K562 (cell line): ENCODE results near the gene REG3G. TPM values are rescaled to one million over a fixed set of nuclear protein-coding genes. Genes with fewer than 3 reads are reported as not detected.

Experiments
- ATAC-seq: fragments of 200-7000 bp; cut with Tn5 transposase; 3 replicates; pipeline ENCODE4 v1.9.1; 2020; ENCODE audit warnings: moderate library complexity
- Bru-seq: library from RNA; stranded (reverse); fragments of 400-500 nt; gene quantifications from one replicate; lab custom pipeline; 2021; lab: Mats Ljungman, UMichigan
- BruChase-seq, 2 experiments: library from RNA; stranded (reverse); fragments of 400-500 nt; gene quantifications; one replicate each; lab custom pipeline; 2021; lab: Mats Ljungman, UMichigan
- BruUV-seq: library from RNA; stranded (reverse); fragments of 400-500 nt; replicated peaks from 2 replicates; lab custom pipeline; 2021; lab: Mats Ljungman, UMichigan
- CTCF ChIA-PET: fragments of 300-600 bp; formaldehyde crosslinking; extraction: SDS; loops from one replicate; lab custom pipeline; 2021; ENCODE audit warnings: low intra/inter-chr PET ratio; lab: Yijun Ruan, JAX
- POLR2A ChIA-PET: fragments of 300-600, 350-650 bp; sonication (Branson Sonifier 250); formaldehyde crosslinking; extraction: SDS; loops from one replicate; lab custom pipeline; 2021; ENCODE audit warnings: antibody characterized with exemption, inconsistent platforms; lab: Yijun Ruan, JAX
- DNase-seq, 4 experiments: peaks; one replicate each; pipeline versions ENCODE4 v3.0.0 to v3.0.0-alpha.2; 2011 to 2018; ENCODE audit warnings: low spot score in 3 of 4, mixed read lengths in 3 of 4; ENCODE audit errors: extremely low read depth in 1 of 4
- FAIRE-seq: peaks from 2 replicates; lab custom pipeline; 2011; peaks lifted over from hg19 to GRCh38; lab: Jason Lieb, UNC
- H2AFZ ChIP-seq: 2 replicates; pipeline ENCODE4 v1.6.0; 2011; ENCODE audit warnings: low read depth, low read length, control low read depth, inconsistent platforms
- H3K27ac ChIP-seq: fragments of 200-600 bp; 3 replicates; pipeline ENCODE4 v1.8.0; 2011; ENCODE audit warnings: low read depth, mild to moderate bottlenecking, control low read depth, inconsistent platforms, low read length, moderate library complexity, mixed read lengths; ENCODE audit errors: extremely low read depth
- H3K27me3 ChIP-seq, 2 experiments: fragments of 300-600 bp in 1 of 2; 2 replicates in 1 of 2; 3 replicates in 1 of 2; pipeline versions ENCODE4 v1.6.0 to v1.8.0; 2011; ENCODE audit warnings: inconsistent platforms in 2 of 2, low read length in 2 of 2, mild to moderate bottlenecking in 1 of 2, mixed read lengths in 1 of 2, moderate library complexity in 1 of 2; ENCODE audit not compliant: control insufficient read depth in 2 of 2, insufficient read depth in 2 of 2
- H3K36me3 ChIP-seq: fragments of 300-600 bp; 3 replicates; pipeline ENCODE4 v1.8.0; 2011; ENCODE audit warnings: mild to moderate bottlenecking, low read length, inconsistent platforms; ENCODE audit not compliant: control insufficient read depth, insufficient read depth
- H3K4me1 ChIP-seq, 2 experiments: fragments of 200-600 bp in 1 of 2; replicated peaks in 1 of 2; 2 replicates in 1 of 2; 3 replicates in 1 of 2; pipeline versions ENCODE4 v1.5.1 to v1.8.0; 2011; ENCODE audit warnings: inconsistent platforms in 2 of 2, low read length in 2 of 2, mild to moderate bottlenecking in 1 of 2, mixed read lengths in 1 of 2, moderate library complexity in 1 of 2; ENCODE audit not compliant: control insufficient read depth in 2 of 2, insufficient read depth in 2 of 2
- H3K4me2 ChIP-seq: 2 replicates; pipeline ENCODE4 v1.6.1; 2011; ENCODE audit warnings: low read length, control low read depth, inconsistent platforms, mixed read lengths; ENCODE audit not compliant: insufficient read depth
- H3K4me3 ChIP-seq: fragments of 200-600 bp; sonication (generic), shearing (Covaris generic); 2 replicates; pipeline ENCODE4 v1.5.1; 2016; ENCODE audit warnings: control low read depth, inconsistent platforms
- H3K79me2 ChIP-seq: fragments of 200-600 bp; 3 replicates; pipeline ENCODE4 v1.8.0; 2011; ENCODE audit warnings: low read length, inconsistent platforms; ENCODE audit not compliant: control insufficient read depth, insufficient read depth
- H3K9ac ChIP-seq, 2 experiments: 2 replicates each; pipeline versions ENCODE4 v1.6.0 to v1.6.1; 2011; ENCODE audit warnings: low read depth in 2 of 2, low read length in 2 of 2, control low read depth in 1 of 2, inconsistent platforms in 1 of 2, mild to moderate bottlenecking in 1 of 2, mixed read lengths in 1 of 2; ENCODE audit not compliant: insufficient read depth in 1 of 2
- H3K9me1 ChIP-seq: one replicate; pipeline ENCODE4 v1.6.0; 2011; ENCODE audit warnings: inconsistent platforms, mild to moderate bottlenecking, low read length, moderate library complexity; ENCODE audit not compliant: control insufficient read depth, insufficient read depth
- H3K9me3 ChIP-seq: replicated peaks from 2 replicates; pipeline ENCODE4 v1.5.1; 2011; ENCODE audit warnings: low read depth, low read length, inconsistent platforms; ENCODE audit not compliant: control insufficient read depth, insufficient read depth
- H4K20me1 ChIP-seq: replicated peaks from 2 replicates; pipeline ENCODE4 v1.6.1; 2011; ENCODE audit warnings: low read length, inconsistent platforms, mixed read lengths; ENCODE audit not compliant: control insufficient read depth, insufficient read depth
- BCL6 ChIP-seq: fragments of 250-450 bp; sonication (Bioruptor Pico); IDR thresholded peaks from 2 replicates; pipeline ENCODE4 v1.4.0; 2020
- CBX2 ChIP-seq: fragments of 200-600 bp; sonication (generic); IDR thresholded peaks from one replicate; pipeline ENCODE4 v1.6.1; 2012; ENCODE audit warnings: mild to moderate bottlenecking, low read length, inconsistent platforms; ENCODE audit not compliant: insufficient read depth, poor library complexity, severe bottlenecking
- ERF ChIP-seq: fragments of 450-650 bp; formaldehyde crosslinking; IDR thresholded peaks from 2 replicates; pipeline ENCODE4 v1.4.0; 2020; ENCODE audit warnings: mild to moderate bottlenecking, mixed read lengths
- GATAD2A ChIP-seq: fragments of 450-650 bp; IDR thresholded peaks from 2 replicates; pipeline ENCODE4 v1.6.1; 2017
- NCOA1 ChIP-seq: fragments of 450-650 bp; IDR thresholded peaks from 2 replicates; pipeline ENCODE4 v1.6.1; 2016; ENCODE audit warnings: low read depth
- RBM25 ChIP-seq: fragments of 200-400 bp; formaldehyde crosslinking; IDR thresholded peaks from 2 replicates; pipeline ENCODE4 v1.6.1; 2018; ENCODE audit warnings: low read length, low read depth, moderate library complexity; ENCODE audit not compliant: severe bottlenecking
- SOX6 ChIP-seq: fragments of 450-650 bp; IDR thresholded peaks from 2 replicates; pipeline ENCODE4 v1.6.1; 2014; ENCODE audit warnings: mild to moderate bottlenecking
- SP2 ChIP-seq: IDR thresholded peaks from 2 replicates; pipeline ENCODE4 v1.6.1; 2011; ENCODE audit warnings: mild to moderate bottlenecking, low read depth, low read length, moderate library complexity; ENCODE audit not compliant: poor library complexity, severe bottlenecking; ENCODE audit errors: extremely low read depth
- SRSF1 ChIP-seq: fragments of 200-400 bp; formaldehyde crosslinking; IDR thresholded peaks from 2 replicates; pipeline ENCODE4 v1.6.1; 2017; ENCODE audit warnings: mild to moderate bottlenecking, low read depth, low read length, moderate library complexity
- TAL1 ChIP-seq: fragments of 450-650 bp; IDR thresholded peaks from 2 replicates; pipeline ENCODE4 v1.6.1; 2016; ENCODE audit warnings: mild to moderate bottlenecking
- TARDBP ChIP-seq: fragments of 450-650 bp; IDR thresholded peaks from 2 replicates; pipeline ENCODE4 v1.6.1; 2016
- WGBS: fragments of 100-300 bp; shearing (Covaris generic); methylation state at CpG from one replicate; pipeline ENCODE4 v1.1.6; 2016; ENCODE audit warnings: low coverage, mixed read lengths; ENCODE audit not compliant: insufficient coverage; ENCODE audit errors: missing lambda C conversion rate; 5-methylcytosine and 5-hydroxymethylcytosine counted together
- in situ Hi-C: fragments of 300-500 bp; cut with MboI; formaldehyde crosslinking; loops from 4 replicates; pipeline ENCODE4 v1.15.0; 2018; ENCODE audit warnings: inconsistent platforms, mixed read lengths
- intact Hi-C: fragments of 100-400 bp; cut with micrococcal nuclease; formaldehyde crosslinking; loops from 2 replicates; pipeline ENCODE4 v1.14.2; 2022
- long read RNA-seq, 3 experiments: library from polyadenylated mRNA in 2 of 3; library from RNA in 1 of 3; unstranded in 2 of 3; stranded (forward) in 1 of 3; transcript quantifications; one replicate each; pipeline ENCODE4 v2.0.0, GENCODE V29; 2019 to 2022
- polyA minus RNA-seq, 3 experiments: library from RNA; depleted of rRNA, polyadenylated mRNA; stranded (reverse); fragments of >200 nt; gene quantifications; 2 replicates each; pipeline ENCODE4 v1.2.3, GENCODE V29; 2011
- polyA plus RNA-seq, 8 experiments: library from polyadenylated mRNA; depleted of rRNA in 4 of 8; stranded (reverse) in 5 of 8; unstranded in 3 of 8; fragments of >200 nt; fragmentation: Nextera tagmentation in 2 of 8; fragmentation: Illumina TruSeq in 1 of 8; extraction: Ambion mirVana in 2 of 8; extraction: Trizol in 1 of 8; gene quantifications; 2 replicates each; pipeline versions ENCODE4 v1.2.1 to v1.2.3, GENCODE V29; 2011 to 2014; ENCODE audit warnings: inconsistent platforms in 1 of 8, missing spikeins in 1 of 8
- total RNA-seq, 7 experiments: library from RNA; depleted of rRNA in 6 of 7; stranded (reverse); fragments of >200 nt in 6 of 7; fragmentation: Illumina TruSeq in 2 of 7; extraction: Trizol in 2 of 7; gene quantifications; 2 replicates each; pipeline versions ENCODE4 v1.2.1 to v1.2.3, GENCODE V29; 2011 to 2021; ENCODE audit warnings: low replicate concordance in 1 of 7
- TF ChIP-seq, protein P1 (sequence below): fragments of 250-450 bp; sonication (Bioruptor Pico); IDR thresholded peaks from 2 replicates; pipeline ENCODE4 v1.5.0; 2021; ENCODE audit warnings: mild to moderate bottlenecking, moderate library complexity

The REG3G gene
- not detected in 2 replicates for total RNA-seq (2011; cell fraction: chromatin; rRNA removed; ENCODE audit: low replicate concordance)
- total RNA-seq (2011; cell fraction: nucleolus; rRNA removed), result not detected in 2 replicates
- total RNA-seq (2011; cell fraction: nucleoplasm; rRNA removed), result not detected in 2 replicates
- total RNA-seq (2014; rRNA removed) (not detected in 2 replicates), total RNA-seq (2014; rRNA removed; fragmentation: Illumina TruSeq; extraction: Trizol) (not detected in 2 replicates), total RNA-seq (2015; rRNA removed; fragmentation: Illumina TruSeq; extraction: Trizol) (not detected in 2 replicates), total RNA-seq (2021) (0.22 TPM in 1 of 2 replicates, not detected in the other), polyA plus RNA-seq (2011; rRNA removed) (not detected in 2 replicates), polyA plus RNA-seq (2014; fragmentation: Illumina TruSeq; extraction: Trizol) (not detected in 2 replicates), polyA plus RNA-seq (2014; fragmentation: Nextera tagmentation; extraction: Ambion mirVana) (not detected), polyA plus RNA-seq (2014; rRNA removed) (not detected in 2 replicates), polyA minus RNA-seq (2011; rRNA and poly(A)+ RNA removed) (not detected in 2 replicates), Bru-seq, nascent RNA (not detected), BruChase-seq, experiment 1, labeled RNA remaining after a 2-hour chase (not detected), BruChase-seq, experiment 2, labeled RNA remaining after a 6-hour chase (not detected)
- polyA plus RNA-seq (2011; cell fraction: cytosol; rRNA removed), result not detected in 2 replicates
- not detected in 2 replicates for polyA plus RNA-seq (2011; cell fraction: nucleus; rRNA removed)
- not detected in 2 replicates for polyA plus RNA-seq (2012)
- not detected in 2 replicates for polyA minus RNA-seq (2011; cell fraction: cytosol; rRNA and poly(A)+ RNA removed)
- not detected in 2 replicates for polyA minus RNA-seq (2011; cell fraction: nucleus; rRNA and poly(A)+ RNA removed)
- long read RNA-seq, experiment 1, result 0 reads
- long read RNA-seq, experiment 2, result 0 reads
- long read RNA-seq, experiment 3, result 0 reads

DNA sequence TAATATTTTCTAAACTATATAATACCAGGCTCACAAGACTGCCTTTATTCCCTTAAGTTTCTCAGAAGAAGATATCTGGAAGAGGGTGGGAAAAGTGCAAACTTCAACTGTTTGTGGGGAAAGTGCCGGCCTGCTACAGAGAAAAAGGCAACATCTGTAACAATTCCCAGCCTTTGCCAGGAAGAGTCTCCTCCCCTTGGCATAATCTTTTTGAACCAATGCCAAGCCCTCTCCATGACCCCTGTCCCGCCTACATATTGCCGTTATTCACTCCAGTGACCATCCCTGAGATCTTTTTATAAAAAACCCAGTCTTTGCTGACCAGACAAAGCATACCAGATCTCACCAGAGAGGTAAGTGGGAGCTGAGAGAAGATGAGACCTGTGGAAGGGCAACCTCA lies at the start of gene REG3G:
TSS of gene REG3G (plus strand) at position 282 of the 400 bp plus-strand sequence. CDS start 392 bp downstream, outside the sequence.
- no peaks in the 10 kb centered on the region for H3K27me3 ChIP-seq
- DNase-seq (no peak), FAIRE-seq (no peak), ATAC-seq (no peak)
- no peak within 1 kb of the TSS for H3K27ac ChIP-seq
- POLR2A ChIA-PET, result no interaction called here
- no peaks in the 10 kb centered on the region for H3K79me2 ChIP-seq
- no peaks in the 10 kb centered on the region for H3K9me1 ChIP-seq
- WGBS, result 0% methylated on average over 3 of the region's 3 CpGs
- H3K9ac ChIP-seq, result no peak within 1 kb of the TSS
- no peaks in the 10 kb centered on the region for H3K4me1 ChIP-seq
- no peaks in the 10 kb centered on the region for H3K36me3 ChIP-seq
- intact Hi-C loops, result no loop called here
- no peaks in the 10 kb centered on the region for H3K9me3 ChIP-seq
- H3K4me3 ChIP-seq, result no peak within 1 kb of the TSS
- TF ChIP-seq NCOA1, result no peak
- TF ChIP-seq SP2, result no peak
- no peak for TF ChIP-seq ERF (CRISPR knock-in tag)
- TF ChIP-seq SRSF1, result no peak
- TF ChIP-seq TAL1, result no peak
- no peak for TF ChIP-seq TARDBP
- no peak for TF ChIP-seq RBM25
- TF ChIP-seq SOX6, result no peak
- TF ChIP-seq BCL6, result no peak
- TF ChIP-seq CBX2, result no peak
- no peak for TF ChIP-seq GATAD2A
- TF ChIP-seq, protein P1, sequence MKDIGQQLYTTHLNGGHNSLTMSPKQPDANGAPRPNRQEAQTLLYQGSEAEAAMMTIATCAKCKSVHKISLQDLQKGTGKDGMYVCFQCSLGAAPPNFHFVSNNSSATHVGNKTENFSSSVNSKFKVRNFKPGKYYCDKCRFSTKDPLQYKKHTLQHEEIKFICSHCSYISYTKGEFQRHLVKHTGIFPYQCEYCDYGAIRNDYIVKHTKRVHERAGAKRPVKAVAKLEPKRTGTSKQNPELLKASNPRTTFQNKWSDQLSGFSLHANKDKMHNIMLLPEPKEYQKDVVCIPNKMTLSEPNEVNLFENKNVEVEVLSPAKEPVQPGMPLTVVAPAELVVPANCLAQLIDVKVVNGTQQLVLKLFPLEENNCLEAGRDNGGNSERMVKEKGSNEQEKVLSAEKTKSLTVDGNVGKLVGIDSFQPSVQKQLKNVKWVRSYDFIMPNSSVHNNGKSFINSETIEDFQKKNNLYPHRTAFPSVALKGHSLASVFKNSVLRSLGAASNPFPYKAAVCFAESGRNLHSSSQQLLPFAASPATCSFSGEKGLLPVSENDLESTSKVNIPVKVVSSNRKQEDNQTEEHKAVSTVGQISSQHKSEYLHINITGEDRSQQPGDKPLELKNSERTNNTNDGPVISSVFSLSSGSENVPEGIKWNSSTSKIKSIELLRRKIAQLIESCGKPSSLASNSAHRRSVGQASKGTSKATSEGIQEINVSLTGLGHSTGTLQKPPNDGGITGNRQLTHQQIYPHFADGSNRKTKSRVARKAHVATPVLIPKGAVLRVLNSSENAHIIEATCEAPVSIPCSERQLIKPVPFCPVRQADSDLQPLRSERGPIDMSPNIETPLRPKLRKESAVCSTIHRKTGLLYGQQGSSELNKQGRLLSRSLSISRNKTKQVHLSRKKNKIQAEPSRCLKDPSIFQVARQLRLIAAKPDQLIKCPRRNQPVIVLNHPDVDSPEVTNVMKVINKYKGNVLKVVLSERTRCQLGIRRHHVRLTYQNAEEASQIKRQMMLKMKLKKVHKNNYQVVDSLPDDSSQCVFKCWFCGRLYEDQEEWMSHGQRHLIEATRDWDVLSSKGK (CRISPR knock-in tag), result no peak
- H2AFZ ChIP-seq, result no peak within 1 kb of the TSS
- CTCF ChIA-PET, result no interaction called here
- no peaks in the 10 kb centered on the region for H4K20me1 ChIP-seq
- in situ Hi-C loops, result no loop called here
- H3K4me2 ChIP-seq, result no peak within 1 kb of the TSS
- no TSS peak for BruUV-seq
